Fibroblast of skin of right biceps (primary cell): ENCODE data around the gene COL18A1.
"Not testable (repeated sequence)": the region's sequence is repeated elsewhere in the genome, so short reads cannot be mapped to it uniquely, and the experiment has no call there.

Experiments
- DNase-seq: peaks from one replicate; pipeline ENCODE4 v3.0.0-alpha.2; 2013

The COL18A1 gene

DNA sequence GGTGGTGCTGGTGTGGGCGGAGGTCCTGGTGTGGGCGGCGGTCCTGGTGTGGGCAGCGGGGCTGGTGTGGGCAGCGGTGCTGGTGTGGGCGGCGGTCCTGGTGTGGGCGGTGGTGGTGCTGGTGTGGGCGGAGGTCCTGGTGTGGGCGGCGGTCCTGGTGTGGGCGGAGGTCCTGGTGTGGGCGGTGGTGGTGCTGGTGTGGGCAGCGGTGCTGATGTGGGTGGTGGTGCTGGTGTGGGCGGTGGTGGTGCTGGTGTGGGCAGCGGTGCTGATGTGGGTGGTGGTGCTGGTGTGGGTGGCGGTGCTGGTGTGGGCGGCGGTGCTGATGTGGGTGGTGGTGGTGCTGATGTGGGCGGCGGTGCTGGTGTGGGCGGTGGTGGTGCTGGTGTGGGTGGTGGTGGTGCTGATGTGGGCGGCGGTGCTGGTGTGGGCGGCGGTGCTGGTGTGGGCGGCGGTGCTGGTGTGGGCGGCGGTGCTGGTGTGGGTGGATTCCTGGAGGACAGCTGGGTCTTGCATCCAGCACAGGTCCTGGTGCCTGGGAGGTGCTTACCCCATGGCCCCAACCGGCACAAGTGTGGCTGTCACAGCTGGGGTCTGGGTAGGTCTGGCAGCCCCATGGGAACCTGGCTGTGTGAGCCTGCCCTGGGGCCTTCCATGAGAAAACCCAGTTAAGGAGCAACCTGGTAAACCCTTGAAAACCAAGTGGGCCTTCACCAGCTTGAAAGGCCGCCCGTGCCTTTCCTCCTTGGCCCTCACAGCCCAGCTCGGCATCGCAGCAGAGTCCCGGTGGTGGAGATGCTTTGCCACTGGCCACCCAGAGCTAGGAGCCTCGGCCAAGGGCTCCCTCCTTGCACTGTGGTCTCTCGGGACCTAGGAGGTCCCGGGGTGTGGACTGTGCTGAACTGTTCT lies 38.0 kb downstream of the COL18A1 start:
- not testable (repeated sequence) for DNase-seq

DNA sequence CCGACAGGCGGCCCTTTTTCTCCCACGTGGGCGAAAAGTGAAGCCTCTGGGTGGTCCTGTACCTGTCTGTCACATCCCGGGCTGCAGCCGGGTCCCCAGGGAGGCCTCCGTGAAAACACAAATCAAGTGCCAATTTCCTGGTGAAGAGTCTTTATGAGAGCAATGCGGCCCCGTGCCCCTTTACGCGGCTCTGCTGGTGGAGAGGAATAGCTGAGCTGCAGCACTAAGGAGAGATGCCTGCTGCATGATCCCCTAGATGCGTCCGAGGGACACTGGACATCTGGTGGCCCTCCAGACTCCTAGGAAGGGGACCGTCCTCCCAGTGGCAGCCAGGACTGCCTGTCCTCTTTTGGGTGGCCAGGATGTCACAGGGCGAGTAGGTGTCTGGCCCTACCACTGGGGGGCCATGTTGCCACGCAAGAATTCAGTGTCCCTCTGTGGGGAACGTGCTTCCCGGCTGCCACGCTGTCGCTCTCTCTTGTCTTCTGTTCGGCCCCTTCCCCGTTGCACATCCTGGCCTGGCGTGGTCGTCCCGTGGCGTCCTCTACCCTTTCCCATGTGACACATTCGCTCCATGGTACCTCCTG lies 38.7 kb downstream of the COL18A1 start:
- DNase-seq = no peak

DNA sequence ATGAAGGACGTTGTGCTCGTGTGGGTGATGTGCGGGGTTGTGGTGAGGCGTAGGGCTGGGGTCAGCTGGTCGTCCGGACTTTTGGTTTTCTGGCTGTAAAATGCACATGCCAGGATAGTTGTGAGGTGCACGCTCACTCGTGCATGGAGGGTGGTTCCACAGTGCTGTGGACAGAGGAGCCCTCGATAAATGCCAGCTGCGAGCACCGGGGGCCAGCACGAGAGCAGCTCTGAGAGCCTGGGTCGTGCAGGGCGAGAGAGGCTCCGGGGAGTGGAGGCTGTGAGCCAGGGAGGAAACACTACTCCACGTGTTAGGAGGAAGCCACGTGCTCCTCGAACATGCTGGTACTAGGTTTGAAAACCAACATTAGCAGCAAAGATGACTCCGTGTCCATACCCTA lies 39.4 kb downstream of the COL18A1 start:
- no peak for DNase-seq

DNA sequence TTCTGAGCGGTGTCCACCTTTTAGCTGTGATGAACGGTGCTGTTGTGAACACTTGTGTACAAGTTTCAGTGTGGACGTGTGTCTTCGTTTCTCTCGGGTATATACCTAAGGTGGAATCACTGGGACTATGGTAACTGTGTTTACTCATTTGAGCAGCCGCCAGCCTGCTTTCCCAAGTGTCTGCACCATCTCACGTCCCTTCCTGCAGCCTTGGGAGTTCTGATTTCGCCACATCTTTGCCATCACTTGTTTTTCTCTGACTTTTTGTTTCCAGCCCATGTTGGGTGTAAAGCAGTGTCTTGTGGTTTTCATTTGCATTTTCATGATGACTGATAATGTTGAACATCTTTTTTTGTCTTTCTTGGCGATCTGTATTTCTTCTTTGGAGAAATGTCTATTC lies 40.4 kb downstream of the COL18A1 start:
- DNase-seq = no peak

DNA sequence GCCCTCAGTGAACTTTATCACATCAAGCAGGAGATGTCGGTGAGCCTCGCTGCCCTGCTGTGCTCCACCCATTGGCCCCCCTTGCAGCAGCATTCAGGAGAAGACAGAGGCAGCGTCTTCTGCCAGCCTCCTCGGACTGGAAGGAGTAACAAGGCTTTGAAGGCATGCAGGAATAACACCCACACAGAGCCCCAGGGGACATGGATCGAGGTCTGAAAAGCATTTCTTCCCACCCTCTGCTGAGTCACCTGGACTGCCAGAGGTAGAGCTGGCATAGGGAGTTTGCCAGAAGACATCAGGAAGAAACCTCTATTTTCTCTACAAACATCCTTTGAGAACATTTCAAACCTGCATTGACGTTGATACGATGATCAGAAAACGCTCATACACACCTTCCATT lies 42.9 kb downstream of the COL18A1 start:
- no peak for DNase-seq

DNA sequence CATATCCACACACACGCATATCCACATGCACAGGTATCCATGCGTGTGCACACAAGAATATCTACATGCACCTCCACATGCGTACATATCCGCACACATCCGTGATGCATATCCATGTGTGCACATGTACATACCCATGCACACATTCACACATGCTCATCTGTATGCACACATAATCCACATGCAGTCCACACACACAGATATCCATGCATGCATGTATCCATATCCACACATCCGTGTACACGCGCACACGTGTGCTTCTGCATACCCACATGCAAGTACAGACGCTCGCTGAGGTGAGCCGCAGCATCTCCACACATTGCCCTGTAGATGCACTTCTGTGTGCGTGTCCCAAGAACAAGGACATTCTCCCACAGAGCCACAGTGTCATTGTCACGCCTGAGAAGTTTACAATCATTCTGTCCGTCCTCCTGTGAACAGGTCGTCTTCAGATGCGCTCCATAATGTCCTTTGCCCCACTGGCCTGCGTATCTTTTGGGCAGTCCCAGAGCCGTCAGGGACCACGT lies 43.4 kb downstream of the COL18A1 start:
- no peak for DNase-seq

DNA sequence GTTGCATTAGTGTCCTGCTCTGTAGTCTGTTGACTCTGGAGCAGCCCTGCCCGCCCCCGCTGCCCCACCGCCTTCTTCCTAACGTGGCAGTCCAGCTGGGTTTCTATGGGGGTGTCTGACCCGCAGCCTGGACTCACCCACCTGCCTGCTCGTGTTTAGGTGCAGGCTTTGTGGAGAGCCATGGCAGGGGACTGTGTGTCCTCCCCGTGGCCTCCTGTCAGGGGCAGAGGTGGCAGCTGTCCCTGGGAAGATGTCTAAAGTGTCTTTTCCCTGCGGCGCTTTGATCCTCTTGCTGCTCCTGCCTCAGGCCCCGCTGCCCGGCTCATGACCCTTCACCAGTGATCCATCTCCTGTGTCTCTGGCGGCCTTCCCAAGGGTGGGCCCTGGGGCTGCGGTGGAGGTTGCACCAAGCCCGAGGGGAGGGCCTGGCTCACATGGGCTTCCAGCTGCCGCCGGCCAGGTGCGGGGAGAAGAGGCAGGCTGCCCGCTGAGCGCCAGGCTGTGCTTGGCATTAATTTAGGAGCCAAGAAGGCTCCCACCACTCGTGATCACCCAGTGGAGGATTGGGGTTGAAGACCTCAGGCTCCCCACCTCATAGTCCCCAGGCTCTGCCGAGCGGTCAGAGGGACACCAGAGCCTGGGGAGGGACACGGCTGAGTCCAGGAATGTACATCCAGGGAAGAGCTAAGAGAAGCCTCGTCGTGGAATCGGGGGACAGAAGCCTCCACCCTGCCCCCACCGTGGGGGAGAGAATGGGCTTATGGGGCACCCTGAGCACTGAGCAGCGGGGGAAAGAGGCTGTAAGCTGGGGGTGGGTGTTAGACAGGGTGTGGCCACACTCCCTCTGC lies 44.1 kb downstream of the COL18A1 start:
- no peak for DNase-seq

DNA sequence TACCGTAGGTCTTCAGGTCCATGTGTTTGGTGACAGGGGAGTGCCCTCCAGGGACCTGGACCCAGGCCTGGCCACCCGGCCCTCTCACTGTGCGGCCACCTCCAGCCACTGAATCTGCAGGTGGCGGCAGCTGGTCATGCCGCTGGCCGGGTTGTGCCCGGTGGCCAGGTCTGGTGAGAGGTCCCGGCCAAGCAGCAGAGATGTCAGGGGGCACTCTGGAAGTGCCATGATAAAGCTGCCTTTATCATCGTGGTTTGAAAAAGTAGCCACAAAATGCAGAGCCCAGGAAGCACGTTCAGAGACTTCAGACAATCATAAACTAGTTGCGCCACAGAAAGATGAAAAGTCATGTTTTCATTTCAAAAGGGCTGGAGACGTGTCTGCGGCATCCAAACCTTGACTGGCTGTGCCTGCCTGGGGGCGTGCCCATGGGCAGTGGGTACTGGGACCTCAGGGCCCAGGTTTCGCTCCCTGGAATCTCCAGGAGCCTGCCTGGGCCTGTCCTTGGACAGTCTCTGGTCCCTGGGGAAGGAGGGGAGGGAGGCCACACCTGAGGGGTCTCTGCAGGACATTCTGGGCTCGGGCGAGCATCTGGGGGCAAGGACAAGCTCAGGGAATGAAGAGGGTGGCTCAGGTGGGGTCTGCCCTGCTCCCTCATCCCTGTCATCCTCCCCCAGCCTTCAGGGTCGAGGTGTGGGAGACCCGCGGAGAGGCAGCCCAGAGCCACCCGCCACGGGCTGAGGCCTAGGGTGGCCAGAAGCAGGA lies 44.9 kb downstream of the COL18A1 start:
- no peak for DNase-seq

DNA sequence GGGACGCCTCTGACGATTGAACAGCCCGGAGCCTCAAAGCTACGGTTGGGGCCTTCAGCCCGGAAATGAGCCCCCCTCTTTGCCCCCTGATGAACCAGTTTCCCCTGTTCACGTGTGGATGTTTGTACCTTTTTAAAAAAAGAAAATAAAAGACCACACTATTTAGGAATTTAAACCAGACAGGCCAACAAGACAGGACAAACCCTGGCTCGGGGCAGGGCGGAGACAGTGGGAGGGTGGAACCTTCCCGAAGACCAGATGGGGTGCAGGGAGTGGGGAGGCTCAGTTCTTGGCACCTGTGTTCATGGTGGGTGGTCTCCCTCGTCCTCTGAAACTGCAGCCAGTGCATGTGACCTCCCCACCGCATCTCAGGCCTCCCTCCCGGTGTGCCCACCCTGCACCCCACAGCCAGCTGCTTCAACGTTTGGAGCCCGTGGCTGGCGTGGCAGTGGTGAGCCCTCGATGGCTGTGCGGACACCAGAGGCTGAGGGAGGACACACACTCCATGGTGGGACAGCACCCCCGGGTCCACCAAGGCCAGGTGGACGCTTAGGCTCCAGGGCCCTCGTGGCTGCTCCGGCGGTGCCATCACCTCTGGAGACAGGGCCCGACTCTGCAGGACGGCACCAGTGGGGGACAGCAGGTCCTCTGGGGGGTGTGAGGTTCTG lies 45.6 kb downstream of the COL18A1 start:
- DNase-seq = no peak

DNA sequence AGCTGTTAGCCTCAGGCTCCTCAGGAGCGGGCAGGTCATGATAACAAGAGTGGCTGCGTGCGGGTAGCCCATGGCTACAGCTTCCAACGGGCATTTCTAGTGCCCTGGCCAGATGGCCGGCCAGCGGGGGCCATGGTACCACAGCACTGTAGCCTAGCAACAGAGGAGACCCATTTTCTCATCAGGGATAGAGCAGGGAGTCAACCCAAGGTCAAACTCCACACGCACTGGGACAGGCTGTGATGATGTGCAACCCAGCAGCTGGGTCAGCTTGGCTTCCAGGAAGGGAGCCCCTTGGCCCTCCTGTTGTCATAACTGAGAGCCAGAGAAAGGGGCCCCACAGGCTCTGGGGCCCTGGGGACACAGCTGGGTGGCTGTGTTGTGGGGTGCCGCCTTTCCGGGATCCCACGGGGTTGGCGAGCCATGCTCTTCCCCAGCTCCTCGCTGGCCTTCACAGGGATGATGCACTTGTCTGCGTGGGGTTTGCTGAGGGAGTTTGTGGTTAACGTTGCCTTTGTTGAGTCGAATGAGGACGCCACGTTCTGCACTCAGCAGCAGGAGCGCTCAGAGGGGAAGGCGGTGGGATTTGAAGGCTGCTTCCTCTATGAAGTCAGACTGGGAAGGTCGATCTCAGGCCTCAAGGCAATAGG lies 46.3 kb downstream of the COL18A1 start:
- DNase-seq = no peak

DNA sequence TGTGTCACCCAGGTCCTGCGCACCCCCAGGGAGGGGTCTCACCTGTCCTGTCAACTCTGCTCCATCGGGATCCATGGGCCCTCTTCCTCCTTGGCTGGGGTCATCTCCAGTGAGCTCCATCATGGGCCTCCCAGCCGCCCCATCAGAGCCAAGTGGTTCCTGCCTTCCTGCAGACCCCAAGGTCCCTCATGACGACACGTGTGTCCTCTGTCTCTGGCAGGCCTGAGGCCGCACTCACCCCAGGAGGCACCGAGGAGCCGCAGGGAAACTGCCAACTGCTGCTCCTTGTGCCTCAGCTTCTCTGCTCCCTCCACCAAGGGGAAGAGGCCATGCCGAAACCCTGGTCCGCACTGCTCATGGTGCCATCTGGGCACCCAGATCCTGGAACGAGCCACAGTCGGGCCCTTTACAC lies 46.8 kb downstream of the COL18A1 start:
- no peak for DNase-seq

DNA sequence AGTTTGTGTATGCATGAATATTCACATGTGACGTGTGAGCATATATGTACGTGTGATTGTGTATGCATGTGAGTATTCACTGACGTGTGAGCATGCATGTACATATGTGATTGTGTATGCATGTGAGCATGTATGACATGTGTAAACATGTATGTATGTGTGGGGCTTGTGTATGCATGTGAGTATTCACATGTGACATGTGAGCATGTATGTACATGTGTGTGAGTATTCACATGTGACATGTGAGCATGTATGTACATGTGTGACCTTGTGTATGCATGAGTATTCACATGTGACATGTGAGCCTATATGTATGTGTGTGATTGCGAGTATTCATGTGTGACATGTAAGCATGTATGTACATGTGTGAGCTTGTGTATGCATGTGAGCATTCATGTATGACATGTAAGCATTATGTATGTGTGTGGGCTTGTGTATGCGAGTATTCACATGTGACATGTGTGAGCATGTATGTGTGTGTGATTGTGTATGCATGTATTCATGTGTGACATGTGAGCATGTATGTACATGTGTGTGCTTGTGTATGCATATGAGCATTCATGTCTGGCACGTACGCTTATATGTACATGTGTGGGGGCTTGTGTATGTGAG lies 47.8 kb downstream of the COL18A1 start:
- DNase-seq = no peak

DNA sequence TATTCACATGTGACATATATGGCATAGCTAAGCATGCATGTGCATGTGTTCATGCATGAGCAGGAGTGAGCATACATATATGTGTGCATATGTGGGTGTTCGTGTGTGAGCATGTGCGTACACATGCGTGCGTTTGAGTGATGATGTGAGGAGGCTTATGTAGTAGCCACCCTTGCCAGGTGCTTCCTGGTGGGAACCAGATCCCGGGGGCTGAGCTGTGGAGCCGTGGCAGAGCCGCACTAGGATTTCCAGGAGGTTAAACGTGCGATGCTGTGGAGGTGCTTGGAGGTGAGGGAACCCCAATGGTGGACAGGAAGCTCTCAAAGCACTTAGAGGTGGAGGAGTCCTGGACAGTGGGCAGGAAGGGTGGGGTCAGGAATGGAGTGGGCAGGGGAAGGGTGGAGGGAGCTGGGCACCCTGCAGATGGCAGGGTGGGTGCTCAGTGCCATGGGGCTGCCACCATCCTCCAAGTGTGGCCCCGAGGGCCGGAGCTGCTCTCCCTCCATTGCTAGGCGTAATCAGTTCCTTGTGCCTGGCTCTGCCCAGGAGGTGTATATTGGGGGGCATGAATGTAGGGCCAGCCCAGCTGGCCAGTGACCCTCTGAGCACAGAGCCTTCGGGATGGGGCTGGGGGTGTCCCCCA lies 48.5 kb downstream of the COL18A1 start:
- no peak for DNase-seq

DNA sequence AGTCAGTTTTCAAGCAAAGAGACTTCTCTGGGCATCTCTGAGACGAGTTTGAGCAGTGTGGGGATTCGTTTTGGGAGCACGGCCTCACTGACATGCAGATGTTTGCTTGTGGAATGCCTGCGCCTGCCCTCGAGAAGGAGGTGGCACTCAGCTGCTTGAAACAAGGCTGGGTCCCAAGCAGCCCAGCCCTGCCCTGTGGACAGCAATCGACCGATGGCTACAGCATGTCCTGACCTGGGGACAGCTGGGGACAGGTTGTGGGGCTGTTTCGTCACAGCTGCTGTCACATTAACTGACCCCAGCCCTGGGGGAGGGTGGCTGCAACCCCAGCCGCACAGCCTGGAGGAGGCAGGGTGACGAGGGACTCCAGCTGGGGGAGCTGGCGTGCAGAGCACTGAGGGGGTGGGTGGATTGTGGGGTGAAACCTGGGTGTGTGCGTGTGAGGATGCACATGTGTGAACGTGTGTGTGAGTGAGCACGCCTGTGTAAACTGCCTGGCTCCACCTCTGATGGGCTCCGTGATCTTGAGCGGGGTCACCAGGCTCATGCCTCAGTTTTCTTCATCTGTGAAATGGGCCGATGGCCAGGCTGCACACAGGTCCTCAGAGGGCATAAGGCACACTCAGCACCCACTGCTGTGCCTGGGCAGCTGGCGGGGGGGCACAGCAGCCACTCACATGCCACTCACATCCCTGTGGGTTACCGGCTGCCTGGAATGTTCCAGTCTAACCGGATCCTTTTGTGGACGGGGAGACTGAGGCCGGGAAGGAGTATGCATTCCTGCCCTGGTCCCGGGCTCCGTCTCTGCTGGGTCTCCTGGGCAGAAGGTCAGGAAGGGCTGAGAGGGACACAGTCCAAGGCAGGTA lies 49.3 kb downstream of the COL18A1 start:
- DNase-seq = no peak

DNA sequence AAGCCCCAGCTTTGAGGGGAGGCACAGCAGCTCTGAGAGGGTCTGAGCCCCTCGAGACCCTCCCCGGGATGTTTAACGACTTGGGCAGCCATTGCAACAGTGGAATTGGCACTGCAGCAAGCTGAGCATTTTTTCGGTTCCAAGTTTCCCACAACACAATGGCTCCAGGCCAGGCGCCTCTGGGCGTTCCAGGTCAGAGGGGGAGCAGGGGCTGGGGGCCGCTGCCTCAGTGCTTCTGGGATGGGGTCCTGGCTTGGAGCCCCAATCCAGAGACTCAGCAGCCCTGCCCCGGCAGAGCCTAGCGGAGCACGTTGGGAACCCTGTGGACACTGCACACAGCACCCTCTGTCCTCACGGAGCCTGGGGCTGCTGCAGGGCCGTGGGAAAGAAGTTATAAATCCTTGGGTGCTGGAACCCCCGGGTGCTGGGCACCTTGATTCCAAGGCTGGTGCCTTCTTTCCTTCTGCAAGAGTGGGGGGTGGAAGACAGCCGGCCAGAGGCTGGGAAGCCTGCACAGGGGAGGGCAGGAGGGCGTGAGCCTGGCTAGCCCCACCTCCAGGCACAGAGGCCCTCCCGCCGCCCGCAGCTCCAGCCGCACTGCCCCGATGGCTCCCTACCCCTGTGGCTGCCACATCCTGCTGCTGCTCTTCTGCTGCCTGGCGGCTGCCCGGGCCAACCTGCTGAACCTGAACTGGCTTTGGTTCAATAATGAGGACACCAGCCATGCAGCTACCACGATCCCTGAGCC lies 50.1 kb downstream of the COL18A1 start:
- DNase-seq = no peak

DNA sequence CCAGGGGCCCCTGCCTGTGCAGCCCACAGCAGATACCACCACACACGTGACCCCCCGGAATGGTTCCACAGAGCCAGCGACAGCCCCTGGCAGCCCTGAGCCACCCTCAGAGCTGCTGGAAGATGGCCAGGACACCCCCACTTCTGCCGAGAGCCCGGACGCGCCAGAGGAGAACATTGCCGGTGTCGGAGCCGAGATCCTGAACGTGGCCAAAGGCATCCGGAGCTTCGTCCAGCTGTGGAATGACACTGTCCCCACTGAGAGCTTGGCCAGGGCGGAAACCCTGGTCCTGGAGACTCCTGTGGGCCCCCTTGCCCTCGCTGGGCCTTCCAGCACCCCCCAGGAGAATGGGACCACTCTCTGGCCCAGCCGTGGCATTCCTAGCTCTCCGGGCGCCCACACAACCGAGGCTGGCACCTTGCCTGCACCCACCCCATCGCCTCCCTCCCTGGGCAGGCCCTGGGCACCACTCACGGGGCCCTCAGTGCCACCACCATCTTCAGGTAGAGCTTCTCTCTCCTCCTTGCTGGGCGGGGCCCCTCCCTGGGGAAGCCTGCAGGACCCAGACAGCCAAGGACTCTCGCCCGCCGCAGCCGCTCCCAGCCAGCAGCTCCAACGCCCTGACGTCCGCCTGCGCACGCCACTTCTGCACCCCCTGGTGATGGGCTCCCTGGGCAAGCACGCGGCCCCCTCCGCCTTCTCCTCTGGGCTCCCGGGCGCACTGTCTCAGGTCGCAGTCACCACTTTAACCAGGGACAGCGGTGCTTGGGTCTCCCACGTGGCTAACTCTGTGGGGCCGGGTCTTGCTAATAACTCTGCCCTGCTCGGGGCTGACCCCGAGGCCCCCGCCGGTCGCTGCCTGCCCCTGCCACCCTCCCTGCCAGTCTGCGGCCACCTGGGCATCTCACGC lies 51.0 kb downstream of the COL18A1 start:
- DNase-seq = no peak

DNA sequence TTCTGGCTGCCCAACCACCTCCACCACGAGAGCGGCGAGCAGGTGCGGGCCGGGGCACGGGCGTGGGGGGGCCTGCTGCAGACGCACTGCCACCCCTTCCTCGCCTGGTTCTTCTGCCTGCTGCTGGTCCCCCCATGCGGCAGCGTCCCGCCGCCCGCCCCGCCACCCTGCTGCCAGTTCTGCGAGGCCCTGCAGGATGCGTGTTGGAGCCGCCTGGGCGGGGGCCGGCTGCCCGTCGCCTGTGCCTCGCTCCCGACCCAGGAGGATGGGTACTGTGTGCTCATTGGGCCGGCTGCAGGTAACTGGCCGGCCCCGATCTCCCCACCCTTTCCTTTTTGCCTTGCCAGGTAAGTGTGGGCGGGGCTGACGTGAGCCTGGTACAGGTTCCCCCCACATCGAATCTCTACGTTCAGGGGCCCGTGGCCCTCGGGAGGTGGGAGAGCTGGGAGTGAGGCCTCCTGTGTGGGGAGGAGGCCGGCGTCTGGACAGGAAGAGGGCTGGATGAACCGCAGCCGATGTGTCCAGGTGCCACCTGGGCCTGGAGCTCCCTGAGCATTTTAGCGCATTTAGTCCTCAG lies 51.7 kb downstream of the COL18A1 start:
- DNase-seq = no peak
